Measurements from ENCODE around the gene BACH2.
"Not testable (repeated sequence)": the region's sequence is repeated elsewhere in the genome, so short reads cannot be mapped to it uniquely, and the experiment has no call there.

The BACH2 gene

DNA sequence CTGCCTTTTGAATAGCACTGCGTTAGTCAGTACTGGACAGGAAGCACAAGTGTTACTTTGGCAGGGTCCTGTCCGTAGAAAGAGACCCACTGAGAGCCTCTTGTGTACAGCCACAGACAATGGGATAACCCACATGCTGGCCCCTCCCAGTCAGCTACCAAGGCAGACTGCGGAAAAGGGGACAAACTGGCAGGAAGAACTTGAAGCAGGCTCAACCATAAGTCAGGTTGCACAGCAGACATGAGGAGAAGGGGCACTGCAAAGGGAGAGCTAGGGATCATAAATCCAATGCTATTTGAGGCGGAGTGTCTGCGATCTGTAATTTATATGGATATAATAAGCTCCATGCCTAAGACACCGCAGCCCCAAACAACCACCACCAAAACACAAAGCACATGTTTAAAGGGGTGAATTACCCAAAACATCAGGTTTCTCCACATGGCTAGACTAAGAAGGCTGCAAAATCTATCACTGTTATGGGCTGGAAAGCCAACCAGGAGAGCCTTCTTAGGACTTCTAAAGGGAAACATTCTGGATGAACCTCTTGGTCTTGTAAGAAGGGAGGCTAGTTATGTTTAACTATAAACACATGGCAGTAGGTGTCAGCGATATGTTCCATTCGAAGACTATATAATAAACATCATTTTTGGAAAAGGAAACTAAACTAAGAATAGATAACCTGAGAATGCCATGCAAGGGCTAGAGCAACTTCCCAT, 141.7 kb downstream of the BACH2 start:
- DNase-seq (ENCODE audit: low spot score) = no peak

DNA sequence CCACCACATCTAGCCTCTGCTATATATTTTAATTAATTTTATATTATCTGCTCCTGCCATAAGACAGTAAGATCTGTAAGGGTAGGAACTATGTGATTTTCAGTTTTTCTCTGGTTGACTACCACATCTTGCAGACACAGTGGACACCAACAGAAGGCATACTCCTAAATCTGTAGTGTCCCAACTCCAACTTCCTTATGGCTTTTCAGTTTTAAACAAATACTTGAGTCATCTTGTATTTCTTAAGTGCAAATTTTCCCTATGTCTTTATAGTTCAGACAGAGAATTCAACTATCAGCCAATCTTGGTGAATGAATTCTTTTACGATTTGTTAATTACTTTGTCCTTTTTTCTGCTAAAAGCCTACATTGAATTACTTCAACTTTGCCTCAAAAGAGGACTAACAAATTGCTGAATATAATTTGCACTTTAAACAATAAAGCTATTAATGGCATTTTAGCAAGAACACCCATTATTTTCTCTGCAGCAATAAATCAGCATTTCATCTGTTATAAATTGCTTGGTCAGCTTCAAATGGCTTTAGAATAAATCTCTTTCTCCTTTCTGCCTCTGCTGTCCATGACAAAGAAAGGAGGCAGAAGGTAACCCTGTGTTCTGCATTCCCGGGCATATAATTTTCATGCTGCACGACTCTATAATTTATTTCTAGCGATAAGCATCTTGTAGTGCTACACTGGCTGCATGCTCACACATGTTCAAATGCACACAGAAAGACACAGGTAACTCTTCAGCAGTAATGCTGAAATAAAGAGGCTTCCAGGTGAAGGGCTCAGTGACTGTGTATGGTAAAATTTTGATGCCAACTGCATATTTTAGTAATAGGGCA, 144.8 kb downstream of the BACH2 start:
- no peak for DNase-seq (ENCODE audit: low spot score)

DNA sequence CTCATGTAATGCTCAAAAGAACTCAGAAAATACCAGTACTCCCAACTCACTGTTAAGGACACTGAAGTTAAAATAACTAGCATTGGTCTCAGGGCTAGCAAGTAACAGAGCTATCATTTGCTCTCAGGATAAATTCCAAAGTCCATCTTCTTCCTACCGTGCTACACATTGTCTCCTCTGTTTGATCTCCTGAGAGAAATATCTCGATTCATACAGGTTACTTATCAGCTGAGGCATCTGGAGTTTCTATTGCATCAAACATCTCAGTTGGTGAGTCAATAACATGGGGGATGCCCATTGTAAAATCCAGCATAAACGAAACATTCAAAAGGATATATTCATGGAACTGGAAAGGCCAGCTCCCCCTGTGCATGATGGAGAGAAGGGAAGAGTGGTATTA, 147.4 kb downstream of the BACH2 start:
- DNase-seq (ENCODE audit: low spot score) = no peak

DNA sequence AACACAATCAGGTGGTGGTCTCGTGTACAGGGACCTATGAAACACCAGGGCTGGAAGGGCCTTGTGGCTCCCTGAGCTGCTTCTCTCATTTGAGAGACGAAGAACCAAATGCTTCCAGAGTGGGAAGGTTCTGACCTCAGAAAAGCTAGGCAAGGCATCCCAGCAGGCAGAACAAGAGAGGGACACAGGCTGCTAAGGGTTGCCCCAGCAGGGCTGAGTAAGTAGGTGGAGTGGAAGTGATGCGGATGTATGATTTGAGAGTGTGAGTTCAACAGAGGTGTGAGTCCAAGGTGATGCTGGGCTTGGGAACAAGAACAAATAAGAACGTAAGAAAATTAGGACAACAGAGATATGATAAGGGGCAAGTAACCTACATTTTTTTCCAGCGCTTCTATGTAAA, 147.8 kb downstream of the BACH2 start:
- DNase-seq (ENCODE audit: low spot score) = no peak

GRCh38 chr6:90146921-90147649, 149.6 kb downstream of the BACH2 start:
- no peak for DNase-seq (ENCODE audit: low spot score)

- DNase-seq (ENCODE audit: low spot score) = no peak
Observed at GRCh38 chr6:90146024-90146423, 150.6 kb downstream of the BACH2 start.

DNA sequence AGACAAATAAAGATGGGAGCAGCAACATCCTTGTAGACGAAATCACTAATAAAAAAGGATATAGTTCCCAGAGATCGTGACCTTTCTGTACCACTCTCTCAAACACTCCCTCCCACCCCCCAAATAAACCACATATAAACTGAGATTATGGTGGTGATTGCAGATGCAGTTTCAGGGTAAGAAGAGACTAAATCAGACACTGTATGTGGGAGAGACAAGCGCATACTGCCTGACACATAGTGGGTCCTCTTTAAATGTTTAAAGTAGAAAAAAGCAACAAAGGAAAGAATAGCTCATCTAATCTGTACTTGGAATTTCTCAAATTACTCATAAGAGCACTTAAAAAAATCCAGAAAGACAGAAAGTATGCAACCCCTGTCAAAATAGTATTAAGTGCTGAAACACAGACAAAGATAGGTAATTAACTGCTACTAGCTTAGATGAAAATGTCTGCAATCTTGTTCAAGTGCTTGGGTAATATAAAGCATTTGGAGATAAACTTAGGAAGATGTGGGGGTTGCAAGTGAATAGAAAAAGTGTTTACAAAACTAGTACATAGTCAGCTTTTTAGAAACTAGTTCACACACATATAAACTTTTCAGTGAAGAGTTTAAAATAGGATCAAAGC, 151.6 kb downstream of the BACH2 start:
- DNase-seq (ENCODE audit: low spot score) = no peak

DNA sequence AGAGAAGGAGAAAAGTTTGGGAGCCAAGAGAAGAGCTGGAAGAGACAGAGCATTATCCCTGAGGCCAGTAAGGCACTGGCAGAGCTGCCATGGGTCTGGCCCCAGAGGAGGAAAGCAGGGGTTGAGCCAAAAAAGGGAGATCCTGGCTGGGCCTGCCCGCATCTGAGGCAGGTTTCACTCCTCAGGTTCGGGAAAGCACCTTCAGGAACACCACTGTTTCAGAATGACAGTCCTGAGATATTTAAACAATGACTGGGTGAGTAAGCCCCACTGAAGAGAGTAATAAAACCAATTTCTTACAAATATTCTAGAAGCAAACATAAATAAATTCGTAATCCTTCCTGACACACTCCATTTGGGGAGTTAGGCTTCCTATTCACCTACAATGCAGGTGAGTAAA, 152.2 kb downstream of the BACH2 start:
- no peak for DNase-seq (ENCODE audit: low spot score)

GRCh38 chr6:90140683-90141082, 156.0 kb downstream of the BACH2 start:
- DNase-seq (ENCODE audit: low spot score) = no peak

GRCh38 chr6:90139272-90139817, 157.3 kb downstream of the BACH2 start:
- DNase-seq (ENCODE audit: low spot score) = no peak

DNA sequence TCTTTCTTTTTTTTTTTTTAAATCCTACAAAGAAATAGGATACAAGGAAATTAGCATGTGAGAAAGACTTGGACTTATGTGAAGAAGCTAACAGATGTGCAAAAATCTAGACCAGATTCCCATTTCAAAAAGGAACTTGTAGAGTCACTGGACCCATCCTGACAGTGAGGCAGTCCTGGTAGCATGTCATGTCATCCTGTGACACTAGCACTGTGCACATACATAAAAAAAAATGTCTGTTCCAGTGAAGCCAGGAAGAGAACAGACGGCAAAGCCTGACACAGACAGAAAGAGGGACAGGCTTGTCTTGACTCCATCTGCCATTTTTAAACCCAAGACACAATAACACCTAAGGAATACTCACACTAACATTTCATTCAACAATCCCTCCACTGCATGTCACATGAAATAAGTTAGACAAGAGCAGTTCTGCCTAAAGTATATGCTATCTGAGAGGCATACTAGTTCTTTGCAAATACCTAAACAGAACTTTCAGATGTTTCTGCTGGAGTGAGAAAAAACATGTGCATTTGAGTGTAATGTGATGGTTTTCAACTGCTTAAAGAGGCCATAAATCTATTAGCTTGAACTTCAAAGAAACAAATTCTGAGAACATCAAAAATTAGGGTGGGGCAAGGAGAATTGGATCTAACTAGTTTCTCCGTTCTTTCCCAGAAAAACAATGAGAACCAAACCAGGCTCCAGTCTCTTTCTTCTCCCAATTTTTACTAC, 159.6 kb downstream of the BACH2 start:
- no peak for DNase-seq (ENCODE audit: low spot score)

GRCh38 chr6:90136176-90136575, 160.5 kb downstream of the BACH2 start:
- no peak for DNase-seq (ENCODE audit: low spot score)

GRCh38 chr6:90135667-90136066, 161.0 kb downstream of the BACH2 start:
- no peak for DNase-seq (ENCODE audit: low spot score)

- DNase-seq (ENCODE audit: low spot score) = not testable (repeated sequence)
Observed at GRCh38 chr6:90133664-90134063, 163.0 kb downstream of the BACH2 start.

DNA sequence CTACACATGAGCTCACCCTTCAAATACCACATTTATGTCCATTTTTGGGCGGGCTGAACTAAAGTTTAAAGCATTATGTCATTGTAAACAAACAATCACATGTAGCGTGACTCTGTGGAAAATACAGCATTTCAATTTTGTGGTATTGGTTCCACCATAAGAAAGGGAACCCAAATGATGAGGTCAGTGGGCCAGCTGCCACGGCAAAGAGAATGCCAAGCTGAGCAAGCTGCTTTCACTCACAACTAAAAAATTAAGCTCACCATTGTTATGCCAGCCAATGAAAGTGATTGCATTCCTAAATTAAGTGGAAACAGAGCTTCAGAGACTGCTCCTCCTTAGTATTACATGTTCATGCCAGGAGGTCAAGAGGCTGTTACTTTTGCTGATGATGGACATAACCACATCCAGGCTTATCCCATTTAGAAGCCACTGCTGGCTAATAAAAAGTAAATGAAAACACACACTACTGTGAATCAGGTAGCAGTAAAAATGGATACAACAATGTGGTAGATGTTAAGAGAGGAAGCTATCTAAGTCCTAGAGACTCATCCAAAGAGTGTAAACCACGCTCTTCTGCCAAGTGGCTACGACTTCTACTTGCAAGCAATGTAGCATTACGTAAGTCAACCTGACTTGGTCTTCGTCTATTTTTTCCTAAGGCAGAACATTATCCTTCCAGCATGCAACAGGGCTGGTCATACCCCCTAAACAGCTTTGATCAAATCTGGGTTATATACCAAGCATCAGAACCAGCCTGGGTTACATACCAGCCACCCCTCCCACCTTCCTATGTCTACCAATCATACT, 164.8 kb downstream of the BACH2 start:
- no peak for DNase-seq (ENCODE audit: low spot score)

GRCh38 chr6:90131125-90131524, 165.5 kb downstream of the BACH2 start:
- DNase-seq (ENCODE audit: low spot score) = no peak

GRCh38 chr6:90128687-90129086, 168.0 kb downstream of the BACH2 start:
- DNase-seq (ENCODE audit: low spot score) = not testable (repeated sequence)

DNA sequence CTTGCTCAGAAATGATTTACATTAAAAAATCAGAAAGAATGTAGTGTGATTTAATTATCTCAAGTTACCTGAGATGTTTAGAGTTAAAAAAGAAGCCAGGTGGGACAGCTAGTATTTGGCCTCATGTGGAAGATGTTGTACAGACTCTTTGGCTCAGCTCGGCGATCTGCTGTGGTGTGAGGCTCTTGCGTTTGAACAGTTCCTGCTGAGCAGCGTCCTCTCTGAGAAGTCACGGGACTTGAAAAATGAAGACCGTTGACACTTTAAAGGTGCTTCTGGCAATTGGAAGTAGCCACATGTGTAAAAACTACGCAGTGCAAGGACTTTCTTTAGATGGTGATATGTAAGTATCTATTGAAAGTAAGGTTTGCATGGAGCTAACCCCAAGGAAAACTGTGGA, 169.0 kb downstream of the BACH2 start:
- DNase-seq (ENCODE audit: low spot score) = no peak

DNA sequence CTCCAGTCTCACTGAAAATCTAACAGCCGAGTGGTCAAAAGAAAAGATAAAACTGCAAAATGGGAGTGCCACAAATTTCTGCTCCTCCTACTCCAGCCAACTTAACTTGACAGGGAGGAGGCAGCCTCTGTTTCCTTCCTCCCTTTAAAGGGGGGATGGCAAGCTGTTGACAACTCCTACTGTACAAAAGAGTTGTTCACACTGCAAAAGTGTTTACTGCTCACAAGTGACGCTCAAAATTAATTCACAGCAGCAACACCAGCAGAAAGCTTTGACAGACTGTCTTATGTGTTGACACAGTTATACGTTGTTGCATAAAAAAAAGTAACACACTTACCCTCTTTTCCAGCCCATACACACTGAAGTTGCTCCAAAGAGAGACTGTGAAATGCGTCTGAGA, 169.8 kb downstream of the BACH2 start:
- DNase-seq (ENCODE audit: low spot score) = no peak

DNA sequence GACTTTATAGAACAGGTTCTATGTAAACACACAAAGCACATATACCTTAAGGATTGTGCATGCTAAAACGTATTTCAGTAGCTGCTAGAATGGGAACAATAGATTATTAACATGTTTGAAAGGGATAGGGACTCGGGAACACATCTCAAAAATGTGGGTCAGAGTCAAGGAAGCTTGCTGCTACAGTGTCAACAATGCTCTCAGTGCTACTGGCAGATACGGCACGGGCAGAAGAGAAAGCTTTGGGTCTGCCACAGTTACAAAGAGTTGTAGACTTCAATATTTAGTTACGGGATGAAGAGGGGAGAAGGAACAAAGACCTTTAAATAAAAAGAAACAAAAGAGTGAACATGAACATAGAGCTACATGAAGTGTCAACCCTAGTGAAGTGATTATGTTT, 170.5 kb downstream of the BACH2 start:
- no peak for DNase-seq (ENCODE audit: low spot score)
